SK-N-MC (cell line): Measurements from ENCODE around the gene WDR20.
"Not testable (repeated sequence)": the region's sequence is repeated elsewhere in the genome, so short reads cannot be mapped to it uniquely, and the experiment has no call there.

Experiments
- DNase-seq: peaks from one replicate; pipeline ENCODE4 v3.0.0-alpha.2; 2011; ENCODE audit warnings: low read depth, low spot score
- H3K27ac ChIP-seq: fragments of 200-600 bp; sonication (generic); 2 replicates; pipeline ENCODE4 v1.5.1; 2016; ENCODE audit warnings: mixed run types
- H3K36me3 ChIP-seq: fragments of 200-600 bp; sonication (generic); 2 replicates; pipeline ENCODE4 v1.6.1; 2017; ENCODE audit warnings: antibody characterized with exemption, low read length, mixed read lengths; ENCODE audit not compliant: insufficient read depth
- H3K4me3 ChIP-seq: fragments of 200-600 bp; sonication (generic); 2 replicates; pipeline ENCODE4 v1.5.1; 2016
- H3K9ac ChIP-seq: fragments of 200-600 bp; sonication (generic); 2 replicates; pipeline ENCODE4 v1.8.0; 2017; ENCODE audit warnings: mixed run types, mixed read lengths; ENCODE audit not compliant: insufficient read length
- H3K9me3 ChIP-seq: fragments of 200-600 bp; sonication (generic); 2 replicates; pipeline ENCODE4 v1.6.1; 2017; ENCODE audit warnings: low read depth, mild to moderate bottlenecking, antibody characterized with exemption, low read length, moderate library complexity, mixed read lengths
- EZH2 ChIP-seq: fragments of 200-600 bp; sonication (generic); IDR thresholded peaks from one replicate; pipeline ENCODE4 v1.6.1; 2017; ENCODE audit warnings: antibody characterized with exemption
- FOXP2 ChIP-seq: optimal IDR thresholded peaks from 2 replicates; pipeline ENCODE3; 2011; ENCODE audit warnings: mild to moderate bottlenecking, moderate library complexity; ENCODE audit not compliant: insufficient read depth; ENCODE audit errors: extremely low read length, control extremely low read depth
- POLR2AphosphoS5 ChIP-seq: IDR thresholded peaks from 2 replicates; pipeline ENCODE4 v1.6.1; 2012; ENCODE audit warnings: mild to moderate bottlenecking, low read depth, low read length, borderline replicate concordance

The WDR20 gene

DNA sequence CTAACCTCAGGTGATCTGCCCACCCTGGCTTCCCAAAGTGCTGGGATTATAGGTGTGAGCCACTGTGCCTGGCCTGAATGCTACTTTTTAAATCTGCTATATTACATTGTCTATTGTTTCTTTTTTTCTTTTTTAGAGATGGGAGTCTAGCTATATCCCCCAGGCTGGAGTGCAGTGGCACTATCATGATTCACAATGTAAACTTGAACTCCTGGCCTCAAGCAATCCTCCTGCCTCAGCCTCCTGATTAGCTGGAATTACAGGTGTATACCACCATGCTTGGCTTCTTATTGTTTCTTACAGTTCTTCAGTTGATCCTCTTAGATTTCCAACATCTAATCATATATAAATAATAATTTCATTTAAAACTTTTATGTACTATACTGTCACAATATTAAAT, 15.3 kb upstream of the WDR20 start:
- no peak for DNase-seq
- no peaks in the 10 kb centered on the region for H3K9me3 ChIP-seq
- TF ChIP-seq POLR2AphosphoS5 (no peak), FOXP2 (no peak), EZH2 (no peak)
- H3K9ac ChIP-seq: no peak overlapping the region
- H3K36me3 ChIP-seq: no peaks in the 10 kb centered on the region
- no peak overlapping the region for H3K4me3 ChIP-seq
- no peak overlapping the region for H3K27ac ChIP-seq

DNA sequence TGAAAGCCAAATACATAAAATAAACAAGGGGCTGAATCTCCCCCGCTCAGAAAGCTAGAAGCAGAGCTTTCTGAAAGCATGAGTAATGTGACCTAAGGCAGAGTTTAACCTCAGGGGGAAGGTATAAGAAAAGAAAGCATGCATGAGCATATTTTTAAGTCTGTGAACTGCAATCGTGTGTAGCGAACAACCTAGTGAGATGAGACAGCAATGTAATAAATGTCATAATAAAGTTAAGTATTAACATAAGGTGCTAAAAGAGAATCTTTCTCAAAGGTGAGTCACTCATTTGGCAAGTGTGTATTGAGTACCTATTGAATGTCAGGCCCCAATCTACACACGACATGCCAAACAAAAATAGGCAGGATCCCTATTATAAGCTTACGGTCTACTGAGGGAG, 14.2 kb upstream of the WDR20 start:
- Histone ChIP-seq H3K9ac (peak overlapping the region; percentile 41), H3K36me3 (no peaks in the 10 kb centered on the region), H3K9me3 (no peaks in the 10 kb centered on the region), H3K27ac (peak overlapping the region; percentile 68), H3K4me3 (no peak overlapping the region)
- TF ChIP-seq EZH2 (no peak), POLR2AphosphoS5 (no peak)
- DNase-seq: no peak

DNA sequence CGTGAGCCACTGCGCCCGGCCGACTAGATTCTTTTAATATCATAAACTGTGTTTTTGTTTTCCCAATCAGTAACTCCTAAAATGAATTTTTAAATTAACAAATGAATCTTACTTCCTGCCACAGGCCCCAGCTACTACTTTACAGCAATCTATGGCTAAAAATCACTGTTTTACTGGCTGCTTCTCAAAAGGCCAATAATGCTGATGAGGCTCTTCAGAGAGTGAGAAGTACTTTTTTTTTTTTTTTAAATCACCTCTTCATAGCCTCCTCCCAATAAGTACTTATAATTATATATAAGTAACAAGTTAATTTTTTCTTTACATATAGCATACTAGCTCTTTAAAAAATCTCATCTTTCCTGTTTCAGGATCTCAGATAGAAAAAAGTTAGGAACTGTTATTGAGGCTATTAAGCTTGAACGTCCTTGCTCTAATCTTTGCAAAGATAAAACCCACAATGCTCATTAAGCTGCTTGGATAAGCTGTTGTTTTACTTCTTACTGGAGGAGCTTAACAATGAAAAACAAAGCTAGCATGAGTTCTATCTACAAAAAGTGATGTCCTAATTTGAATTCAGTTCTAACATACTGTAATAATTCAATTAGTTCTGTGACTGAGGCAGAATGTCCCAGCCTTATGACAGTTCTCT, 12.8 kb upstream of the WDR20 start:
- no peak overlapping the region for H3K4me3 ChIP-seq
- no peak for TF ChIP-seq EZH2
- TF ChIP-seq FOXP2: no peak
- TF ChIP-seq POLR2AphosphoS5: no peak
- DNase-seq: no peak
- no peaks in the 10 kb centered on the region for H3K36me3 ChIP-seq
- H3K9ac ChIP-seq: no peak overlapping the region
- H3K27ac ChIP-seq: 0 out of 2 replicates have a peak overlapping the region, but pooled peaks have one; percentile 17
- no peaks in the 10 kb centered on the region for H3K9me3 ChIP-seq

- H3K27ac ChIP-seq: no peak overlapping the region
- TF ChIP-seq POLR2AphosphoS5: no peak
- no peak for TF ChIP-seq FOXP2
- no peak for TF ChIP-seq EZH2
- no peak overlapping the region for H3K4me3 ChIP-seq
- no peaks in the 10 kb centered on the region for H3K9me3 ChIP-seq
- H3K9ac ChIP-seq: no peak overlapping the region
- no peaks in the 10 kb centered on the region for H3K36me3 ChIP-seq
- no peak for DNase-seq
Observed at GRCh38 chr14:102131741-102132140, 8.0 kb upstream of the WDR20 start.

DNA sequence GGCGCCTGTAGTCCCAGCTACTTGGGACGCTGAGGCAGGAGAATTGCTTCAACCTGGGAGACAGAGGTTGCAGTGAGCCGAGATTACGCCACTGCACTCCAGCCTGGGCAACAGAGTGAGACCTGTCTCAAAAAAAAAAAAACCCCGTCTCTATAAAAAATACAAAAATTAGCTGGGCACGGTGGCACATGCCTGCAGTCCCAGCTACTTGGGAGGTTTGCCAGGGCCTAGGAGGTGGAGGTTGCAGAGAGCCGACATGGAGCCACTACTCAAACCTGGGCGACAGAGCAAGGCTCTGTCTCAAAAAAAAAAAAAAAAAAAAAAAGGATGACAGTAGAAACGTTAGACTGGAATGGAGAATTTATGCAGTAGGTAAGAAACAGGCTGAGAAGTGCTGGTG, 5.7 kb upstream of the WDR20 start:
- H3K4me3 ChIP-seq, DNase-seq, H3K9ac ChIP-seq, H3K36me3 ChIP-seq, H3K27ac ChIP-seq, H3K9me3 ChIP-seq: not testable (repeated sequence)

- H3K9me3 ChIP-seq, DNase-seq, H3K4me3 ChIP-seq, H3K9ac ChIP-seq, H3K36me3 ChIP-seq, H3K27ac ChIP-seq: not testable (repeated sequence)
Observed at GRCh38 chr14:102134719-102135118, 5.0 kb upstream of the WDR20 start.

- not testable (repeated sequence) for H3K9me3 ChIP-seq, H3K27ac ChIP-seq, H3K36me3 ChIP-seq, H3K4me3 ChIP-seq, H3K9ac ChIP-seq, DNase-seq
Observed at GRCh38 chr14:102135456-102135855, 4.2 kb upstream of the WDR20 start.

GRCh38 chr14:102138535-102138934, 1.2 kb upstream of the WDR20 start:
- Histone ChIP-seq H3K9me3 (no peaks in the 10 kb centered on the region), H3K27ac (no peak overlapping the region), H3K36me3 (no peaks in the 10 kb centered on the region; the same call in 1 of the 2 replicates), H3K9ac (peak overlapping the region; percentile 68), H3K4me3 (peak overlapping the region; percentile 96)
- TF ChIP-seq EZH2: no peak
- no peak for TF ChIP-seq FOXP2
- TF ChIP-seq POLR2AphosphoS5: no peak
- no peak for DNase-seq

DNA sequence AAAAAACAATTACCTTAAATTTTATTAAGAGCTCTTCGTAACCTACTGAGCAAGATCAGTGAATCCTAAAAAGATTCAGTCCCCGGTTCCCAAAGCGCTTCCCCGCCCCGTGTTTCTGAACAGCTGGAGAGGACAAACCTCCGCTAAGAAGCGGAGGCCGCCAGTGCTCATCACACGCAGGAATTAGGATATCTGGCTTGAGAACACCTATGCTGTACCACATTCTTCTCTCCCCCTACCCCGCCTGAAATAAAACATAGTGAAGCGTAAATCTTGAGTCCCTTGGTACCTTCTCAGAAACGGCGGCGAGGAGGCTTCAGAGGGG, 774 bp upstream of the WDR20 start:
- H3K4me3 ChIP-seq: peak overlapping the region; percentile 96
- no peak for TF ChIP-seq EZH2
- no peak for TF ChIP-seq POLR2AphosphoS5
- TF ChIP-seq FOXP2: no peak
- peak overlapping the region; percentile 68 for H3K9ac ChIP-seq
- DNase-seq: no peak
- no peaks in the 10 kb centered on the region for H3K9me3 ChIP-seq
- no peaks in the 10 kb centered on the region; the same call in 1 of the 2 replicates for H3K36me3 ChIP-seq
- H3K27ac ChIP-seq: no peak overlapping the region
